ENCODE results near the gene ZIC5.

ZIC5 gene

GRCh38 chr13:99990126-99990977 is 18.8 kb upstream of the ZIC5 start:
- Histone ChIP-seq H3K4me3 (ENCODE audit: severe bottlenecking) (no peak overlapping the region), H3K36me3 (ENCODE audit: low read depth) (no peaks in the 10 kb centered on the region), H3K27me3 (ENCODE audit: insufficient read depth, poor library complexity, severe bottlenecking) (peaks cover 98% of the 10 kb centered on the region), H3K27ac (ENCODE audit: poor library complexity, severe bottlenecking) (no peak overlapping the region), H3K9me3 (ENCODE audit: severe bottlenecking) (no peaks in the 10 kb centered on the region), H3K4me1 (ENCODE audit: insufficient read depth, poor library complexity, severe bottlenecking) (peaks cover 3% of the 10 kb centered on the region)
- ATAC-seq (ENCODE audit: low read depth) (no peak), DNase-seq (ENCODE audit: low spot score) (no peak)
- TF ChIP-seq CTCF (IDR thresholded peaks at IDR 0.05; ENCODE audit: poor library complexity, severe bottlenecking): no peak

- Histone ChIP-seq H3K36me3 (ENCODE audit: low read depth) (no peaks in the 10 kb centered on the region), H3K4me1 (ENCODE audit: insufficient read depth, poor library complexity, severe bottlenecking) (peaks cover 3% of the 10 kb centered on the region), H3K9me3 (ENCODE audit: severe bottlenecking) (no peaks in the 10 kb centered on the region), H3K27me3 (ENCODE audit: insufficient read depth, poor library complexity, severe bottlenecking) (peaks cover 98% of the 10 kb centered on the region), H3K4me3 (ENCODE audit: severe bottlenecking) (no peak overlapping the region), H3K27ac (ENCODE audit: poor library complexity, severe bottlenecking) (no peak overlapping the region)
- ATAC-seq (ENCODE audit: low read depth) (no peak), DNase-seq (ENCODE audit: low spot score) (no peak)
- no peak for TF ChIP-seq CTCF (IDR thresholded peaks at IDR 0.05; ENCODE audit: poor library complexity, severe bottlenecking)
Measured at GRCh38 chr13:99989276-99990125, 17.9 kb upstream of the ZIC5 start.

GRCh38 chr13:99988529-99989275 is 17.1 kb upstream of the ZIC5 start:
- H3K4me3 ChIP-seq (ENCODE audit: severe bottlenecking): no peak overlapping the region
- H3K4me1 ChIP-seq (ENCODE audit: insufficient read depth, poor library complexity, severe bottlenecking): peaks cover 3% of the 10 kb centered on the region

More at GRCh38 chr13:99988529-99989275, 17.1 kb upstream of the ZIC5 start:
- H3K27me3 ChIP-seq (ENCODE audit: insufficient read depth, poor library complexity, severe bottlenecking): peaks cover 98% of the 10 kb centered on the region
- no peak overlapping the region for H3K27ac ChIP-seq (ENCODE audit: poor library complexity, severe bottlenecking)
- no peaks in the 10 kb centered on the region for H3K36me3 ChIP-seq (ENCODE audit: low read depth)
- H3K9me3 ChIP-seq (ENCODE audit: severe bottlenecking): no peaks in the 10 kb centered on the region
- TF ChIP-seq CTCF (IDR thresholded peaks at IDR 0.05; ENCODE audit: poor library complexity, severe bottlenecking): no peak
- no peak for ATAC-seq (ENCODE audit: low read depth)
- no peak for DNase-seq (ENCODE audit: low spot score)
